Measurements from ENCODE around the gene PSMB2. TPM values are rescaled to one million over a fixed set of nuclear protein-coding genes. Genes with fewer than 3 reads are reported as not detected.

Gene PSMB2
- total and polyA plus RNA-seq, 10 of the 15 experiments (the other 5 are each of a cell fraction or from before 2014, with no cell fraction given): 71.7 to 299 (median 145) TPM

GRCh38 chr1:35564037-35564883, 77.1 kb downstream of the PSMB2 start (continued):
- TF ChIP-seq SREBF1 (IDR thresholded peaks at IDR 0.05; ENCODE audit: low read length) (no peak), ZNF687 (IDR thresholded peaks at IDR 0.05) (no peak), HDGF (IDR thresholded peaks at IDR 0.05) (peak; percentile 61; the same call in 1 of the 2 replicates), NR2F1 (conservative IDR thresholded peaks at IDR 0.05) (0 out of 2 replicates have a peak, but pooled peaks have one; percentile 16), SIX5 (IDR thresholded peaks at IDR 0.05; ENCODE audit: low read depth, low read length, severe bottlenecking) (no peak), JUND (IDR thresholded peaks at IDR 0.05; ENCODE audit: low read depth, low read length) (no peak), IRF4 (IDR thresholded peaks at IDR 0.05; ENCODE audit: low read depth, low read length) (no peak), NBN (IDR thresholded peaks at IDR 0.05) (no peak), BHLHE40 (IDR thresholded peaks at IDR 0.05; ENCODE audit: borderline replicate concordance in 1 of 2, low read depth in 2 of 2, low read length in 1 of 2) (no peak), WRNIP1 (IDR thresholded peaks at IDR 0.05; ENCODE audit: borderline replicate concordance, low read depth, low read length) (no peak), CTCF (IDR thresholded peaks at IDR 0.05 in 2 of 3, conservative IDR thresholded peaks at IDR 0.05 in 1 of 3; ENCODE audit: control insufficient read depth in 2 of 3, extremely low read depth in 1 of 3, insufficient read depth in 1 of 3, low read depth in 3 of 3, low read length in 3 of 3) (peak; percentile 77 to 88 (median 82)), LARP7 (IDR thresholded peaks at IDR 0.05) (no peak), DPF2 (IDR thresholded peaks at IDR 0.05) (no peak), POLR2A (IDR thresholded peaks at IDR 0.05; ENCODE audit: low read depth, low read length) (no peak), ZNF592 (IDR thresholded peaks at IDR 0.05) (no peak)
